NCI-H526 (cell line): ENCODE results near the gene TEX26.

Experiments used
- DNase-seq, 2 experiments: peaks; one replicate each; lab custom pipeline; 2025; lab: John Stamatoyannopoulos, UW

TEX26 gene

DNA sequence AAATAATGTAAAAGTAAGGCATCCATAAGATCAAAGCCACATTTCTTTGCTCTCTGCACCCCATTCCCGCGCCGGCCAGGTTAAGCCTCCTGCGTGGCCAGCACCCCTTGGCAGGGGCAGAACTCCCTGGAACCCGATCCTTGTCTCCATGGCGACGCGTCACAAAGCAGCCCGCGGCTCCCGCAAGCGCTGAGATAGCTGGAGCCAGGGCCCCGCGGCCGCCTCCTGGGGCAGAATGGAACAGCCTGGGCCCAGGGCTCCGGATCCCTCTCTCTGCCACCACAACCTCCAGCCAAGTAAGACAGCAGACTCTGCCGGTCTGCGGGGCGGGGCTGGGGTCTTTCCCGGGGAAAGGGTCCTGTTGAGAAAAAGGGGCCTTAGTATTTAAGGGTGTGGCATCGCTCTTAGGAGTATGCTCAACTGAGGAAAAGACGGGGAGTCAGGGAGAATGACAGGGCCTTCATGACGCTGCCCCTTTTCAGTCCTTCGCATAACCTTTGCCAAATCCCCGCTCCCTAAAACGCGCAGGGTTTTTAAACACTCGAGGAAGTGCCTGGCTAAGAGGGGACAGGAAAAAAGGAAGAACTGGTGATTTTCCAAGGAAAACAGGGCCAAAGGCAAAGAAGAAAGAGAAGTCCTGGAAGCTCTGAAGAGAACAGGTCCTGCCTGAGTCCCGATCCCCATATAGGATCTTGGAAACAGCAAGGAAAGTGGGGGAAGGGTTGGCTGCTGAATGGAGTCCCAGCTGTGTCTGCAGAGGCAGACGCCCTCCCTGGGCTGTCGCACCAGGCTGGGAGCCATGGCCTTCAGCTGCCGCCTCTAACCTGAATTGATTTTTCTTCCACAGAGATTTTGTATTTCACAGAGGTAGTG is at the start of gene TEX26:
TEX26 (plus strand) TSS at position 176 of the 873 bp plus-strand sequence; CDS start at position 236, 60 bp downstream.
- DNase-seq, result no peak

GRCh38 chr13:30882996-30883766 is 49.3 kb upstream of the TEX26 start:
- DNase-seq, result no peak

DNA sequence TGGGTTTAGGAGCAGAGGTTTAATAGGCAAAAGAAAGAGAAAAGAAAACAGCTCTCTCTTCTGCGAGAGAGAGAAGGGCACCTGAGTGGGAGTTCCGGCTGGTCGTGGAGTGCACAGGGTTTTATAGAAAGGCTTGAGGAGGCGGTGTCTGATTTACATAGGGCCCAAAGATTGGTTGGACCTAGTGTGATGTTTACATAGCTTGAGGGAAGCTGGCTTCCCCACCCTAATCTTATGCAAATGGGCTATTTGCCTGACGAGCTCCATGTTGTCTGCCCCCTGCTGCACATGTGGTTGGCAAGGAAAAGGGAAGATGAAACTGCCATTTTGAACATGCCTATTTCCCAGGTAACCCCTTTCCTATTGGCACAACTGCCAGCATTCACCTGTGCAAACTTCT is 47.9 kb upstream of the TEX26 start:
- peak; percentile 94 to 96 for DNase-seq

DNA sequence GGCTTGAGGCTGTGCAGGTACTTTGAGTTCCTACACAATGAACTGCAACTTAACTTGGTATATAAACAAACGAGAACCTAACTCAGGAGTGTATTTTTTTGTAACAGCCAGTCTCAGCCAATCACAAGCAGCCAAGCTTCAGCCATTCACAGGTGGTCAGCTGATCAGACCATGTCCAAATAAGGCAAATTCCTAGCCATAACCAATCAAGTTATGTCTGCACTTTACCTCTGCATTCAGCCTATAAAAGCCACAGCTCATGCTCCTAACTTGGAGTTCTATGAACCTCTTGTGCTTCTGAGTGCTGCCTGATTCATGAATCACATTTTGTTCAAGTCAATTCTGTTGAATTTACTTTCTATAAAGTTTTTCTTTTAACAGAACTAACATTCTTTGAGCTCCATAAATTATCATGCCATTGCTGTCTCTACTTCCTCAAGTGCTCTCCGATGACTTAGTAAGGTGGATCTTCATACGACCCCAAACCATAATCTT is 43.2 kb upstream of the TEX26 start:
- no peak for DNase-seq

DNA sequence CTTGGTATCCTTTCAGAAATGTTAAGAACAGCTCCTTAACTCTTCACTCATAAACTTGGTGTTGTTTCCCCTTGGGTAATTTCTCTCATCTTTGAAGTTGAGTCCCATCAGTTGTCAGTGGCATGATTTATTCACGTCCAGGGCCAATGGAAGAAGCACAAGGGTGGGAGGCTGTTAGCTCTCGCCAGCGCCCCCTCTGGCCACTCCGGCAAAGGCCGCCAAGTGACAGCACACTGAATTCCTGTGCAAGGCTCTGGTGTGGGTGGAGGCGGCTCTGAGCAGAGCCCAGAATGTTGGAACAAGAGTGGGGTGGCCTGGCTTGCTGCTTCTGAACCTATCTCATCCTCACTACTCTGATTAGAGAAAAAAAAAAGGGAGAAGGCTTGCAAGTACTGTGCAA is 39.5 kb upstream of the TEX26 start:
- DNase-seq, result peak in 1 of 2 experiments; percentile 30

- DNase-seq, result no peak
These were observed 36.7 kb upstream of the TEX26 start for GRCh38 chr13:30895773-30896172.

- DNase-seq, result no peak
These were observed 34.4 kb upstream of the TEX26 start for GRCh38 chr13:30898070-30898469.

- DNase-seq, result no peak
These were observed 33.7 kb upstream of the TEX26 start for GRCh38 chr13:30898678-30899241.

DNA sequence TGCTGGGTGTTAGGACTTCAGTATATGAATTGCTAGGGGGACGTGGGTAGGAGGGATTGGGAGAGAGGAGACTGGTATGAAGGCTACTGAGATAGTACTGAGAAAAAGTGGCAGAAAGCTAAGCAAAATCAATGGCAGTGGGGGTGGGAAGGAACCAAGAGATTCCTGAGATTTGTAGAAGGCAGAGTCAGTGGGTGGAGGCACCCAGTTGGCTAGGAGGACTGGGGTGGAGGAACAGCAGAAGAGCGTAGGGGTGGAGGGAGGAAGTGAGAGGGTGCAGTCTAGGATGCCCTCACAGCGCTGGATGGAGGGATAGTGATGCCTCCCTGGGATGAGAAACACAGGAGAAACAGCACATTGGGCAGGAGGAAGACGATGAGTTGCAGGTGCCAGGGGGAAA is 32.0 kb upstream of the TEX26 start:
- DNase-seq, result no peak

DNA sequence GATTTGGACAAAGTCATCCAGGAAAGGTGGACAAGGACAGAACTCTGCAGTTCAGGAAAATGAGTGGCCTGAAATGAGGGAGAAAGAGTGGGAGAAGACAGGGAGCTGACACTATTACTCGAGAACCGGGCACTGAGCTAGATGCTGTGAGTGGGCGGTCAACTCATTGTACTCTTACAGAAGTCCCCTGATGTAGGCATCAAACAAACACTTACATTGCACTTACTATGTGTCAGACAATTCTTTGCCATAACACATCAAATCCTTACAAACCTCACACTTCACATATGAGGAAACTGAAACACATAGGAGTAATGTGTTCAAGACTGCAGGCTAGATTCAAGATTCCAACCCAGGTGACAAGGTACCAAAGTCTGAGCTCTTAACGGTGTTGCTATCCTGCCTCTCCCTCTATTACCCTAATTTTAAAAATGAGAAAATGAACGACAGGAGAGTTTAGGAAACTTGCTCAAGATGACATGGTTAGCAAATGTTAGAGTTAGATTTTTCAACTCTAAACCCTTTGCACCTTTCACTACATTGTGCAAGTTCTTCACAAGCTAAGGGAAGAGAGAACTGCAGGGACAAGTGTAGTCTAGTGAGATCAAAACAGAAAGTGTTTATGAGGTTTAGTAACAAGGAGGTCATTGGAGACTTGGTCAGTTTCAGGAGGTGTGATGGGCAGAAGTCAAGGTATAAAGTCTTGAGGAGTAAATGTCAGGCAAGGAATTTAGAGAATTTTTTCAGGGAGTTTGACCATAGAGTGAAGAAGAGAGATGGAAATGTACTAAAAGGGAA is 31.3 kb upstream of the TEX26 start:
- no peak for DNase-seq

- no peak for DNase-seq
These were observed 28.4 kb upstream of the TEX26 start for GRCh38 chr13:30904043-30904442.

DNA sequence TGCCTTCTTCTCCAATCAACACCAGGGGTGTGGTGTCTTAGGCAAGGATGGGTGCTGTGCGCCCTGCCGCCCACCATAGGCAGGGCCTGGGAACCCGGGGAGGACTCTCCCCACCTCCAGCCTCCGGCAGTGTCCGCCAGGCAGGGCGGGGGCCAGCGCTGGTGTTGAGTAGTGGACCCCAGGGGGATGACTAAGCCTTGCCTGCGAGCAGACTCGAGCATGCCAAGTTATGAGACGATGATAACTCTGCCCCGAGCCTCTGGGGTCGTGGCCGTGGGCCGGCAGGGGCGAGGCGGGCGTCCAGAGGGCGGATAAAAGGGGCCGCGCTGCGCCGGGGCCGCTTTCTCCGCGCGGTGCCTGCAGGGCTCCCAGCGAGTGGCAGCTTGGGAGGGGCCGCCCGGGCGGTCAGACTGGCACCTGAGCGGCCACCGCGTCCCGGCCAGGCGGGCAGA is 26.5 kb upstream of the TEX26 start, which contains the start of gene MEDAG:
MEDAG (plus strand) TSS at position 340 of the 452 bp plus-strand sequence. CDS start 245 bp downstream, outside the sequence.
- no peak for DNase-seq

- no peak for DNase-seq
These were observed 25.9 kb upstream of the TEX26 start for GRCh38 chr13:30906411-30907051.

GRCh38 chr13:30907121-30907861 is 25.2 kb upstream of the TEX26 start:
- DNase-seq, result peak; percentile 25 to 26

DNA sequence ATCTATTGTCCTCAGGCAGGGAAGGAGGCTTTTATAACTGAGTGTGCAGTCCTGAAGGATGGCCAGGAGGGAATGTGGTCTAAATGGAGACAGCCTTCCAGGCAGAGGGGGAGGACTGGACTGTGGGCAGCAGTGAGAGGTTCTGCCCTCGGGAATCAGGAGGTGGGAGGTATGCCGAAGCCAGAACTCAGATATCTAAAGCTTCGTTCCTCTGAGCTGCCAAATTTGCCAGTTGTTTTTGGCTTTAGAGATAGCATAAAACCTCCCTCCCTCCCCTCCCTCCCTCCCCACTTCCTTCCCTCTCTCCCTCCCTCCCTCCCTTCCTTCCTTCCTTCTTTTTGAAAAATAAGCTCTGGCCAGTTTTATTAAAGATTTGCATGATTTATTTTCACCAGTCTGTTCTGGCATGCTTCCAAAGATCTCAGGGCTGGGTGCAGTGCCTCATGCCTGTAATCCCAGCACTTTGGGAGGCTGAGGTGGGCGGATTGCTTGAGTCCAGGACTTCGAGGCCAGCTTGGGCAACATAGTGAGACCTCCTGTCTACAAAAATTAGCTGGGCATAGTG is 24.0 kb upstream of the TEX26 start:
- peak; percentile 45 to 55 for DNase-seq

- no peak for DNase-seq
These were observed 21.8 kb upstream of the TEX26 start for GRCh38 chr13:30910676-30911075.

DNA sequence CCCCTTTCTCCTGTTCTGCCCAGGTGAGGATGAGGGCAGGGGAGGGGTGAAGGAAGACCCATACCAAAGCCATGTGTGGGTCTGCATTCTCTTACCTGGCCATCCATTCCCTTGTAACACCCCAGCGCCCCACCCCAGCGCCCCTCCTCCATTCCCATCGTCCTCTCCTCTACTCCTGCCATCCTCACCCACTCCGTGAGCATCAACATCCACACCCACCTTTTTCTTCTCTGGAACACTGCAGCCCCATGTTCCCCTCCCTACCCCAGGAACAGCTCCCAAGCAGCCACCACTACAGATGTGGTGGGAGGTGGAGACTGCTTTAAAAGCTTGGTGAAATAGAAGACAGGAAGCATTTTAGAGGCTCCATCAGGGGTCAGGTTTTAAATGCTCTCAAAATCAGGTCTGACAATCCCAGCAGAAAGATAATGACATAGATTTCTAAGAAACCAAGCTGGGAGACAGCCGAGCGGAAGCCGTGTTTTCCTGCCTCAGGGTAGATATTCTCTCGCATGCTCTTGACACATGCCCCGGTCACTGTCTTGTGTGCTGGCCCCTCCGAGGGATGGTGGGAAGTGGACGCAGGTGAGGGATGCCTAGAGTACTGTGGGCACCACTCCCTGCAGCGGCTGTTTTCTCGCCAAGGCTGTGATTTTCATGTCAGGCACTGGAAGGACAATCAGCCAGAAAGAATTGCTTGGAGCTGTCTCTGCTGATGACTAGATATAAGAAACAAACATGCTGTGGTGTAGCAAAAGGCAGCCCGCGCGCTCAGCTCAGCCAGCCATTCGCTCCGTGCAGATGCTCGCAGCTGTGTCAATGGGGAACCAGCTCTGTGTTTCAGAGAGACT is 16.5 kb upstream of the TEX26 start:
- no peak for DNase-seq

- DNase-seq, result no peak
These were observed 15.5 kb upstream of the TEX26 start for GRCh38 chr13:30916991-30917390.
